ENCODE measurements around the gene WDR37.

DNA sequence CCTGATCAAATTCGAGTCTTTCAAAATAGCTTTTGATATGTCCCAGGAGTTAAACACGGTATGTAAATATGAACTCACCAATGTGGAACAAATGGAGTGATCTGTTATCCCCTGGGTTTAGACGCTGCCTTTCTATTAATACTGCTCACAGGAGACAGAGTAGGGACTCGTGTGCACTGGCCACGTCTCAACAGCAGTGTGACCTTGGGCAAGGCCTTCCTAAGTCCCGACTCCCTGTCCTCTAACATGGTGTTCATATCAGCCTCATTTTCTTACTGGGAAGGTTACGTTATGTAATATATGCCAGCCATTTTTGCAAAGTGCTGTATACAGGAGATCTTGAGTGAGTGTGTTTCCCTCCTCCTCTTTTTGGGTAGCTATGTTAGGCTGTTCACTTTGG is 1.8 kb downstream of the WDR37 start:
- TF ChIP-seq, protein P1, sequence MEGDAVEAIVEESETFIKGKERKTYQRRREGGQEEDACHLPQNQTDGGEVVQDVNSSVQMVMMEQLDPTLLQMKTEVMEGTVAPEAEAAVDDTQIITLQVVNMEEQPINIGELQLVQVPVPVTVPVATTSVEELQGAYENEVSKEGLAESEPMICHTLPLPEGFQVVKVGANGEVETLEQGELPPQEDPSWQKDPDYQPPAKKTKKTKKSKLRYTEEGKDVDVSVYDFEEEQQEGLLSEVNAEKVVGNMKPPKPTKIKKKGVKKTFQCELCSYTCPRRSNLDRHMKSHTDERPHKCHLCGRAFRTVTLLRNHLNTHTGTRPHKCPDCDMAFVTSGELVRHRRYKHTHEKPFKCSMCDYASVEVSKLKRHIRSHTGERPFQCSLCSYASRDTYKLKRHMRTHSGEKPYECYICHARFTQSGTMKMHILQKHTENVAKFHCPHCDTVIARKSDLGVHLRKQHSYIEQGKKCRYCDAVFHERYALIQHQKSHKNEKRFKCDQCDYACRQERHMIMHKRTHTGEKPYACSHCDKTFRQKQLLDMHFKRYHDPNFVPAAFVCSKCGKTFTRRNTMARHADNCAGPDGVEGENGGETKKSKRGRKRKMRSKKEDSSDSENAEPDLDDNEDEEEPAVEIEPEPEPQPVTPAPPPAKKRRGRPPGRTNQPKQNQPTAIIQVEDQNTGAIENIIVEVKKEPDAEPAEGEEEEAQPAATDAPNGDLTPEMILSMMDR (IDR thresholded peaks at IDR 0.05) = no peak
- TF ChIP-seq POLR2A (IDR thresholded peaks at IDR 0.05) = no peak

Data from right lobe of liver (tissue), 4 donors.